Kidney (tissue), 14 donors: Measurements from ENCODE around the gene CFAP100. TPM values are rescaled to one million over a fixed set of nuclear protein-coding genes. Genes with fewer than 3 reads are reported as not detected.

Experiments used
- DNase-seq, 5 donors: peaks; one replicate each; pipeline ENCODE4 v3.0.0-alpha.2; 2013 to 2020
- FAIRE-seq: peaks from 2 replicates; lab custom pipeline; 2012; peaks lifted over from hg19 to GRCh38; lab: Jason Lieb, UNC
- H3K27ac ChIP-seq, 2 donors: one replicate each; pipeline ENCODE4 v1.7.0; 2013; ENCODE audit warnings: low read depth in 2 of 2, low read length in 2 of 2, inconsistent platforms in 1 of 2
- H3K27me3 ChIP-seq: one replicate; pipeline ENCODE4 v1.7.1; 2013; ENCODE audit warnings: low read length, inconsistent platforms; ENCODE audit not compliant: control insufficient read depth, insufficient read depth
- H3K36me3 ChIP-seq, 3 donors: one replicate each; pipeline versions ENCODE4 v1.7.0 to v1.7.1; 2013; ENCODE audit warnings: low read length in 3 of 3, control low read depth in 1 of 3, inconsistent platforms in 1 of 3; ENCODE audit not compliant: insufficient read depth in 3 of 3, control insufficient read depth in 2 of 3
- H3K4me1 ChIP-seq, 3 donors: one replicate each; pipeline versions ENCODE4 v1.7.0 to v1.7.1; 2013; ENCODE audit warnings: low read length in 3 of 3, inconsistent platforms in 1 of 3, low read depth in 1 of 3; ENCODE audit not compliant: control insufficient read depth in 2 of 3, insufficient read depth in 2 of 3
- H3K4me3 ChIP-seq, 3 donors: one replicate each; pipeline versions ENCODE4 v1.7.0 to v1.8.1; 2013; ENCODE audit warnings: low read length in 3 of 3, control low read depth in 1 of 3, inconsistent platforms in 1 of 3
- H3K9ac ChIP-seq, 3 donors: one replicate each; pipeline versions ENCODE4 v1.7.0 to v1.7.1; 2013; ENCODE audit warnings: low read length in 3 of 3, control low read depth in 1 of 3, inconsistent platforms in 1 of 3
- H3K9me3 ChIP-seq, 3 donors: one replicate each; pipeline versions ENCODE4 v1.7.0 to v1.7.1; 2013; ENCODE audit warnings: low read length in 3 of 3, control low read depth in 1 of 3, inconsistent platforms in 1 of 3; ENCODE audit not compliant: control insufficient read depth in 2 of 3, insufficient read depth in 1 of 3
- intact Hi-C: fragments of 100-400 bp; cut with DNase I; formaldehyde crosslinking; loops from one replicate; pipeline ENCODE4 v1.11.1; 2022
- polyA plus RNA-seq: library from polyadenylated mRNA; stranded (reverse); fragments of 350-450 nt; fragmentation: Illumina TruSeq; extraction: RNeasy Lipid Tissue Mini Kit (QIAGEN cat#74804); gene quantifications from one replicate; pipeline ENCODE4 v1.2.3, GENCODE V29; 2014; ENCODE audit warnings: low read depth, low replicate concordance; ENCODE audit not compliant: insufficient read depth
- total RNA-seq: library from RNA; stranded (reverse); fragmentation: NEBNext Ultra II Directional; extraction: Animal tissue kit (Norgen Biotek cat#: 25700); gene quantifications from one replicate; pipeline ENCODE4 v1.2.1, GENCODE V29; 2021
- TF ChIP-seq, protein P1 (sequence below): IDR thresholded peaks from 3 replicates; pipeline ENCODE4 v1.5.1; 2012; ENCODE audit warnings: mild to moderate bottlenecking, moderate library complexity, borderline replicate concordance; ENCODE audit not compliant: insufficient read depth; ENCODE audit errors: extremely low read depth
- donor health status: control.
- donor health status: control.
- donor health status: control.
- donor health status: control.
- donor health status: control.
- donor health status: DM: yes; HTN: yes; CAD: no.
- donor health status: Normal renal cell carcinoma (clear cell type).

Gene CFAP100
- total and polyA plus RNA-seq, 2 donors from 2014 or later: 0.60 TPM; not detected in 1

DNA sequence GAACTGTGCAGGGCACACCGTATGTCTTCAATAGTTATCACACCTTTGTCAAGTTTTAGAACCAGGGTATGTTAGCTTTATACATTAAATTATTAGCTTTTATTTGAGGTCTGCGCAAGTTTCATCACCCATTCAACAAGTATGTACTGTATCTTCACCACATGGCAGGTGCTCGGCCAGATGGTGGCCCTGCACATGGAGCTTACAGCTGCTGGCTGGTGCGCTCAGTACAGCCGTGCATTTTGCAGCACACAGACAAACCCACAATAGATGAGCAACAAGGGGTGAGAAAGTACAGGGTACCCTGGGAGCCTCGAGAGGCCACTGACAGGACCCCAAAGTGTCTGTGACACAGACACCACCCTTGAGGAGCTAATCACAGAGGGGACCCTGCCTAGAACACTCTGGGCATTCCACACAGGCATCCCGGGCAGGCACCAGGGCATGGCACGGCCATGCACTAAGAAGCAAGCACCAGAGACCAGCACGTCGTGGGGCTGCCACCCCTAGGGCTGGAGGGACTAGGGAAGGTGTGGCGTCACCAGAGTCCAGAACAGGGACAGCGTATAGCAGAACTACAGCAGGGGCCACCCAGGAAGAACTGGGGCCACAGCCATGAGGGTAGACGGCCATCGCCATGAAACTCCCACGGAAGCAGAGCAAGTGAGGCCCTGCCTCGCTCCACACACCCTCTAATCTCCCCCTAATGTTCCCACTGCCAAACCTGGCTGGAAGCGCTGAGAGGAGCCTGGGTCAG, 53.6 kb downstream of the CFAP100 start:
- peaks cover 0 to 23% (median 15%) of the 10 kb centered on the region in 3 donors for H3K36me3 ChIP-seq

DNA sequence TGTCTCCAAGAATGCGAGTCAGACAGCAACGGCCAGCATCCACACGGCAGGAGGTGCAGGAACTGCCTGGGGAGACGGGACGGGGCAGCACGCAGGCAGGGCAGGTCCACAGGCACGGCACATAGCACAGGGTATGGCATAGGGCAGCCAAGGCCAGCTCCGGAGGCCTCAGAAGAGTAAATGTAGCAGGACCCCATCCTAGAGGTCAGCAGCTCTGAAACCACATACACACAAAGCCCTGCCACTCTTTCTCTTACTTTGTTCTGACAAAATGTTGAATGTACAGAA, 54.1 kb downstream of the CFAP100 start:
- TF ChIP-seq, protein P1, sequence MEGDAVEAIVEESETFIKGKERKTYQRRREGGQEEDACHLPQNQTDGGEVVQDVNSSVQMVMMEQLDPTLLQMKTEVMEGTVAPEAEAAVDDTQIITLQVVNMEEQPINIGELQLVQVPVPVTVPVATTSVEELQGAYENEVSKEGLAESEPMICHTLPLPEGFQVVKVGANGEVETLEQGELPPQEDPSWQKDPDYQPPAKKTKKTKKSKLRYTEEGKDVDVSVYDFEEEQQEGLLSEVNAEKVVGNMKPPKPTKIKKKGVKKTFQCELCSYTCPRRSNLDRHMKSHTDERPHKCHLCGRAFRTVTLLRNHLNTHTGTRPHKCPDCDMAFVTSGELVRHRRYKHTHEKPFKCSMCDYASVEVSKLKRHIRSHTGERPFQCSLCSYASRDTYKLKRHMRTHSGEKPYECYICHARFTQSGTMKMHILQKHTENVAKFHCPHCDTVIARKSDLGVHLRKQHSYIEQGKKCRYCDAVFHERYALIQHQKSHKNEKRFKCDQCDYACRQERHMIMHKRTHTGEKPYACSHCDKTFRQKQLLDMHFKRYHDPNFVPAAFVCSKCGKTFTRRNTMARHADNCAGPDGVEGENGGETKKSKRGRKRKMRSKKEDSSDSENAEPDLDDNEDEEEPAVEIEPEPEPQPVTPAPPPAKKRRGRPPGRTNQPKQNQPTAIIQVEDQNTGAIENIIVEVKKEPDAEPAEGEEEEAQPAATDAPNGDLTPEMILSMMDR: no peak
- DNase-seq (no peak), FAIRE-seq (no peak)
- intact Hi-C loops: no loop called here
- Histone ChIP-seq H3K9me3 (no peaks in the 10 kb centered on the region), H3K27me3 (no peaks in the 10 kb centered on the region), H3K36me3 (peaks cover 0 to 25% (median 15%) of the 10 kb centered on the region in 3 donors), H3K4me3 (no peak overlapping the region), H3K9ac (no peak overlapping the region), H3K4me1 (peaks cover 0 to 5% (median 0%) of the 10 kb centered on the region in 3 donors), H3K27ac (no peak overlapping the region)

More for the DNA sequence above, 53.6 kb downstream of the CFAP100 start:
- TF ChIP-seq, protein P1: no peak
- no peak overlapping the region for H3K9ac ChIP-seq
- intact Hi-C loops: no loop called here
- H3K9me3 ChIP-seq: no peaks in the 10 kb centered on the region
- DNase-seq: no peak
- no peaks in the 10 kb centered on the region for H3K27me3 ChIP-seq
- H3K4me1 ChIP-seq: peaks cover 0 to 5% (median 0%) of the 10 kb centered on the region in 3 donors
- FAIRE-seq: no peak
- no peak overlapping the region for H3K4me3 ChIP-seq
- no peak overlapping the region for H3K27ac ChIP-seq

DNA sequence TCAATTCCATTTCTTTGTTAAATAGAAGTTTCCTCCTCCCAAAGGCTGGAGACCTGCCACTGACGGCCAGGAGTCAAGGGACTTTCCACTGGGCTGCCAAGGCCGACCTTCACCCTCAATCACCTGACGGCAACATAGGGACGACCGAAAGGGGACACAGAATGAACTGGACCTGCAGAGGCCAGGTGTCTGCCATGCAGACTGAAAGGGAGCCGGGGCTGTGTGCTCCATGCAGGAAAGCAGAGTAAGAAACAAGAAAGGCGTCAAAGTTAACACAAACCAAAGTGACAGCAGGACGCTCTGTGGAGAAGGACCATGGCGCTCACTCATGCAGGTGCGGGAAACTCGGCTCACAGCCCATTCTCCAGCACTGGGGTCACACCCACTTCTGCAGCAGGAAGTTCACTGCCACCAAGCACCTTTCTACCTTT, 54.9 kb downstream of the CFAP100 start:
- Histone ChIP-seq H3K4me3 (no peak overlapping the region), H3K27ac (no peak overlapping the region), H3K4me1 (peaks cover 0 to 5% (median 0%) of the 10 kb centered on the region in 3 donors), H3K27me3 (no peaks in the 10 kb centered on the region), H3K36me3 (peaks cover 0 to 25% (median 15%) of the 10 kb centered on the region in 3 donors), H3K9ac (no peak overlapping the region), H3K9me3 (no peaks in the 10 kb centered on the region)
- TF ChIP-seq, protein P1: no peak
- no peak for FAIRE-seq
- intact Hi-C loops: no loop called here
- no peak for DNase-seq
